ENCODE measurements around the gene CDC16. TPM values are rescaled to one million over a fixed set of nuclear protein-coding genes. Genes with fewer than 3 reads are reported as not detected.

CDC16 gene
- total and polyA plus RNA-seq, 2 donors (not counting 1 experiment from before 2014, with no cell fraction given) = 94.8 to 127 TPM

- POLR2A ChIA-PET = no interaction called here
- intact Hi-C loops (cut with micrococcal nuclease) = no loop called here
- H3K9me3 ChIP-seq (ENCODE audit: control extremely low read depth in 1 of 3, control insufficient read depth in 2 of 3, insufficient read depth in 1 of 3, low read length in 2 of 3) = no peaks in the 10 kb centered on the region
- no peaks in the 10 kb centered on the region for H3K36me3 ChIP-seq (replicated peaks in 1 of 2; ENCODE audit: control extremely low read depth in 1 of 2, control insufficient read depth in 1 of 2, extremely low read depth in 1 of 2, insufficient read depth in 2 of 2, low read length in 1 of 2)
- H3K4me1 ChIP-seq (ENCODE audit: control insufficient read depth in 2 of 2, insufficient read depth in 2 of 2, low read length in 2 of 2) = peaks cover 6 to 12% of the 10 kb centered on the region in 2 donors
- no peak for TF ChIP-seq EZH2 (IDR thresholded peaks at IDR 0.05; ENCODE audit: borderline replicate concordance, insufficient read depth, low read depth, low read length, poor library complexity, severe bottlenecking)
- TF ChIP-seq CTCF (IDR thresholded peaks at IDR 0.05) = no peak
- peaks cover 0 to 17% (median 12%) of the 10 kb centered on the region in 4 experiments for H3K27me3 ChIP-seq (replicated peaks in 1 of 4; ENCODE audit: control extremely low read depth in 1 of 4, control insufficient read depth in 3 of 4, insufficient read depth in 4 of 4, low read length in 3 of 4)
- CTCF ChIA-PET = no interaction called here
- H3K4me2 ChIP-seq (replicated peaks; ENCODE audit: low read depth, low read length, poor library complexity, severe bottlenecking) = no peak overlapping the region
- no peak for DNase-seq
- Mint-ChIP-seq H3K27me3 (peaks cover 19% of the 10 kb centered on the region), H3K27ac (no peak overlapping the region), H3K4me1 (peaks cover 15% of the 10 kb centered on the region), H3K9me3 (ENCODE audit: insufficient read depth) (no peaks in the 10 kb centered on the region), H3K4me3 (no peak overlapping the region)
- ATAC-seq (ENCODE audit: low read depth) = no peak
- H3K27ac ChIP-seq (ENCODE audit: low read length in 2 of 2) = no peak overlapping the region
- H3K79me2 ChIP-seq (ENCODE audit: control insufficient read depth, insufficient read depth, low read length) = peaks cover 5% of the 10 kb centered on the region
- no peaks in the 10 kb centered on the region for H4K20me1 ChIP-seq (ENCODE audit: control insufficient read depth, insufficient read depth, low read length, poor library complexity, severe bottlenecking)
- H3K4me3 ChIP-seq (ENCODE audit: control extremely low read depth in 1 of 5, extremely low read depth in 1 of 5, insufficient read depth in 1 of 5, low read depth in 2 of 5, low read length in 4 of 5) = no peak overlapping the region
- H2AFZ ChIP-seq (ENCODE audit: insufficient read depth, low read depth, low read length, poor library complexity, severe bottlenecking) = no peak overlapping the region
- WGBS (ENCODE audit: insufficient coverage) = 75% methylated on average over 6 of the region's 7 CpGs
- no peak overlapping the region for H3K9ac ChIP-seq (ENCODE audit: low read length)
These were observed 4.6 kb upstream of the CDC16 start for GRCh38 chr13:114230117-114230516.

- TF ChIP-seq EZH2 (IDR thresholded peaks at IDR 0.05; ENCODE audit: borderline replicate concordance, insufficient read depth, low read depth, low read length, poor library complexity, severe bottlenecking) (no peak), CTCF (IDR thresholded peaks at IDR 0.05) (no peak)
- CTCF ChIA-PET = no interaction called here
- Histone ChIP-seq H3K27me3 (replicated peaks in 1 of 4; ENCODE audit: control extremely low read depth in 1 of 4, control insufficient read depth in 3 of 4, insufficient read depth in 4 of 4, low read length in 3 of 4) (peaks cover 0 to 17% (median 12%) of the 10 kb centered on the region in 4 experiments), H3K36me3 (replicated peaks in 1 of 2; ENCODE audit: control extremely low read depth in 1 of 2, control insufficient read depth in 1 of 2, extremely low read depth in 1 of 2, insufficient read depth in 2 of 2, low read length in 1 of 2) (no peaks in the 10 kb centered on the region), H3K4me1 (ENCODE audit: control insufficient read depth in 2 of 2, insufficient read depth in 2 of 2, low read length in 2 of 2) (peaks cover 8 to 17% of the 10 kb centered on the region in 2 donors), H3K9ac (ENCODE audit: low read length) (no peak overlapping the region), H3K79me2 (ENCODE audit: control insufficient read depth, insufficient read depth, low read length) (peaks cover 9% of the 10 kb centered on the region), H2AFZ (ENCODE audit: insufficient read depth, low read depth, low read length, poor library complexity, severe bottlenecking) (no peak overlapping the region), H3K27ac (ENCODE audit: low read length in 2 of 2) (no peak overlapping the region), H4K20me1 (ENCODE audit: control insufficient read depth, insufficient read depth, low read length, poor library complexity, severe bottlenecking) (peaks cover 2% of the 10 kb centered on the region), H3K4me3 (ENCODE audit: control extremely low read depth in 1 of 5, extremely low read depth in 1 of 5, insufficient read depth in 1 of 5, low read depth in 2 of 5, low read length in 4 of 5) (no peak overlapping the region), H3K4me2 (replicated peaks; ENCODE audit: low read depth, low read length, poor library complexity, severe bottlenecking) (no peak overlapping the region), H3K9me3 (ENCODE audit: control extremely low read depth in 1 of 3, control insufficient read depth in 2 of 3, insufficient read depth in 1 of 3, low read length in 2 of 3) (no peaks in the 10 kb centered on the region)
- Mint-ChIP-seq H3K4me3 (no peak overlapping the region), H3K4me1 (peaks cover 20% of the 10 kb centered on the region), H3K27me3 (peaks cover 19% of the 10 kb centered on the region), H3K27ac (no peak overlapping the region), H3K9me3 (ENCODE audit: insufficient read depth) (no peaks in the 10 kb centered on the region)
- no peak for DNase-seq
- POLR2A ChIA-PET = no interaction called here
- ATAC-seq (ENCODE audit: low read depth) = no peak
- no CpG with 5 or more reads among the region's 3 CpGs for WGBS (ENCODE audit: insufficient coverage)
- intact Hi-C loops (cut with micrococcal nuclease) = no loop called here
These were observed 4.1 kb upstream of the CDC16 start for GRCh38 chr13:114230575-114230974.

All from B cell (primary cell).